Measurements from ENCODE around the gene RPS15. TPM values are rescaled to one million over a fixed set of nuclear protein-coding genes. Genes with fewer than 3 reads are reported as not detected.

RPS15 gene
- total and polyA plus RNA-seq, 10 of the 15 experiments (the other 5 are each of a cell fraction or from before 2014, with no cell fraction given): 559 to 3,158 (median 1,413) TPM

DNA sequence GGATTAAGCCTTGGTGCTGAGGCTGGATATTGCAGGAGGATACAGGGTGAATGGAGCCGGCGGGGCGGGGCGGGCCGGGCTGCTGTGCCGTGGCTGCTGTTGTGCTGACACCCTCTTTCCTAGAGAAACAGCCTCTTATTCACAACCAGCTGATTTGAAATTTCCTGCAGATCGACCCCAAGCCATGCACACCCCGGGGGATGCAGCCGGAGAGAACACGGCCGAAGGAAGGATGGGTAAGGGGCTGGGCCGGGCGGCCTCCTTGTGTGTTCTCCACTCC, 19.8 kb upstream of the RPS15 start (continued):
- TF ChIP-seq, protein P1, sequence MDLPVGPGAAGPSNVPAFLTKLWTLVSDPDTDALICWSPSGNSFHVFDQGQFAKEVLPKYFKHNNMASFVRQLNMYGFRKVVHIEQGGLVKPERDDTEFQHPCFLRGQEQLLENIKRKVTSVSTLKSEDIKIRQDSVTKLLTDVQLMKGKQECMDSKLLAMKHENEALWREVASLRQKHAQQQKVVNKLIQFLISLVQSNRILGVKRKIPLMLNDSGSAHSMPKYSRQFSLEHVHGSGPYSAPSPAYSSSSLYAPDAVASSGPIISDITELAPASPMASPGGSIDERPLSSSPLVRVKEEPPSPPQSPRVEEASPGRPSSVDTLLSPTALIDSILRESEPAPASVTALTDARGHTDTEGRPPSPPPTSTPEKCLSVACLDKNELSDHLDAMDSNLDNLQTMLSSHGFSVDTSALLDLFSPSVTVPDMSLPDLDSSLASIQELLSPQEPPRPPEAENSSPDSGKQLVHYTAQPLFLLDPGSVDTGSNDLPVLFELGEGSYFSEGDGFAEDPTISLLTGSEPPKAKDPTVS (IDR thresholded peaks at IDR 0.05; ENCODE audit: low read depth, low read length): no peak
- TF ChIP-seq, protein P2, sequence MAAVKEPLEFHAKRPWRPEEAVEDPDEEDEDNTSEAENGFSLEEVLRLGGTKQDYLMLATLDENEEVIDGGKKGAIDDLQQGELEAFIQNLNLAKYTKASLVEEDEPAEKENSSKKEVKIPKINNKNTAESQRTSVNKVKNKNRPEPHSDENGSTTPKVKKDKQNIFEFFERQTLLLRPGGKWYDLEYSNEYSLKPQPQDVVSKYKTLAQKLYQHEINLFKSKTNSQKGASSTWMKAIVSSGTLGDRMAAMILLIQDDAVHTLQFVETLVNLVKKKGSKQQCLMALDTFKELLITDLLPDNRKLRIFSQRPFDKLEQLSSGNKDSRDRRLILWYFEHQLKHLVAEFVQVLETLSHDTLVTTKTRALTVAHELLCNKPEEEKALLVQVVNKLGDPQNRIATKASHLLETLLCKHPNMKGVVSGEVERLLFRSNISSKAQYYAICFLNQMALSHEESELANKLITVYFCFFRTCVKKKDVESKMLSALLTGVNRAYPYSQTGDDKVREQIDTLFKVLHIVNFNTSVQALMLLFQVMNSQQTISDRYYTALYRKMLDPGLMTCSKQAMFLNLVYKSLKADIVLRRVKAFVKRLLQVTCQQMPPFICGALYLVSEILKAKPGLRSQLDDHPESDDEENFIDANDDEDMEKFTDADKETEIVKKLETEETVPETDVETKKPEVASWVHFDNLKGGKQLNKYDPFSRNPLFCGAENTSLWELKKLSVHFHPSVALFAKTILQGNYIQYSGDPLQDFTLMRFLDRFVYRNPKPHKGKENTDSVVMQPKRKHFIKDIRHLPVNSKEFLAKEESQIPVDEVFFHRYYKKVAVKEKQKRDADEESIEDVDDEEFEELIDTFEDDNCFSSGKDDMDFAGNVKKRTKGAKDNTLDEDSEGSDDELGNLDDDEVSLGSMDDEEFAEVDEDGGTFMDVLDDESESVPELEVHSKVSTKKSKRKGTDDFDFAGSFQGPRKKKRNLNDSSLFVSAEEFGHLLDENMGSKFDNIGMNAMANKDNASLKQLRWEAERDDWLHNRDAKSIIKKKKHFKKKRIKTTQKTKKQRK (IDR thresholded peaks at IDR 0.05; ENCODE audit: low read depth, low read length): no peak
- TF ChIP-seq BHLHE40 (IDR thresholded peaks at IDR 0.05; ENCODE audit: borderline replicate concordance in 1 of 2, low read depth in 2 of 2, low read length in 1 of 2) (no peak), JUNB (IDR thresholded peaks at IDR 0.05) (no peak), NFYA (IDR thresholded peaks at IDR 0.05; ENCODE audit: borderline replicate concordance, low read depth, low read length) (no peak), RELA (IDR thresholded peaks at IDR 0.05; ENCODE audit: borderline replicate concordance, partially characterized antibody) (no peak)

DNA sequence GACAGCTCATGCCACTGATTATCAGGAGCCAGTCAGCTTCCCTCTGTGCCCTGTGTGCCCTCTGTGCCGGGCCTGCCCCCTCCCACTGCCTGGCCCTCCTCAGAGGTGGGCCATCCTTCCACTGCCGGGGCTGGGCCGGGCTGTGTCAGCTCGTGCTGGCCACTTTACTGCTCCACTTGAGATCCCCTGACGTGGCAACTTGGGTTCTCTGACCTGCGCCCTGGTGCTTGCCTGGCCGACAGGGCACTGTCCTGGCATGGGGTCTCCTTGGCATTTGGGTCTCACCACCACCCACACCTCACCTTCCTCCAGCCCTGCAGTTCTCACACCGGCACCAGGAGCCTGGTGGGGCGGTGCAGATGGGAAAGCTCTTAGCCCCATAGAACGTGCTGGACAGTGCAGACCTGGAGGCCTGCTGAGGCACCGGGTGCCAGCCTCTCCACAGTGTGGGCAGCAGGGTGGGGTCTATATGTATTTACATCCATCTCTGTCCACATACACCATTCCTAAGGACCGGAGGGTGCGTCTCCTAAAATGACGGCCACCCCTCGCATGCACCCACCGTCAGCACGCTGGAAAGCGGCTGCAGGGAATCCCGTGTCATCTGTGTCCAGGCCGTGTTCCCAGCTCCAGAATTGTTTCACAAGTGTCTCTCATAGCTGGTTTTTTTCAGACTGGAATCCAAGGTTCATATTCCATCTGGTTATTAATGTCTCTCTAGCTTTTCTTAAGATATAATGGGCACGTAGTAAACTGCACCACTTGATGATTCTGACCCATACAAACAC, 19.1 kb upstream of the RPS15 start:
- Histone ChIP-seq H3K4me3 (no peak overlapping the region), H3K79me2 (ENCODE audit: control insufficient read depth, insufficient read depth, low read length) (peaks cover 39% of the 10 kb centered on the region), H3K9ac (ENCODE audit: control insufficient read depth, insufficient read depth, low read length) (no peak overlapping the region), H3K27me3 (replicated peaks in 1 of 2; ENCODE audit: control insufficient read depth in 2 of 2, insufficient read depth in 2 of 2, low read length in 1 of 2) (no peaks in the 10 kb centered on the region), H3K27ac (ENCODE audit: control insufficient read depth, insufficient read depth) (no peak overlapping the region), H4K20me1 (ENCODE audit: control insufficient read depth, insufficient read depth) (peaks cover 9% of the 10 kb centered on the region), H3K4me2 (ENCODE audit: control insufficient read depth, insufficient read depth) (no peak overlapping the region), H3K4me1 (ENCODE audit: control insufficient read depth, insufficient read depth, low read length) (peaks cover 6% of the 10 kb centered on the region), H3K9me3 (replicated peaks; ENCODE audit: control insufficient read depth, insufficient read depth, low read length) (no peaks in the 10 kb centered on the region), H2AFZ (ENCODE audit: control insufficient read depth, low read depth, low read length) (no peak overlapping the region), H3K36me3 (ENCODE audit: control insufficient read depth in 2 of 2, insufficient read depth in 2 of 2, low read length in 1 of 2) (peaks cover 23 to 50% of the 10 kb centered on the region in 2 experiments; a peak in 3 of 4 replicates)
- SMC1A ChIA-PET (ENCODE audit: uncharacterized antibody, unreplicated experiment): interaction anchor here (0.6 kb wide), 1 partner anchor 14 kb away, joined by 3 read pairs; no protein-coding TSS in a partner anchor
- BruUV-seq (replicated peaks): no TSS peak
- intact Hi-C loops (cut with micrococcal nuclease; ENCODE audit: unreplicated experiment) (no loop called here), in situ Hi-C loops (cut with MboI) (no loop called here)
- no peak for TF ChIP-seq CREB1 (IDR thresholded peaks at IDR 0.05; ENCODE audit: low read depth)
- no peak for TF ChIP-seq EGR1 (IDR thresholded peaks at IDR 0.05; ENCODE audit: borderline replicate concordance in 1 of 2, low read depth in 2 of 2, low read length in 2 of 2)
- no peak for TF ChIP-seq STAT1 (conservative IDR thresholded peaks at IDR 0.05)
- TF ChIP-seq ZNF384 (IDR thresholded peaks at IDR 0.05; ENCODE audit: borderline replicate concordance, low read depth, low read length): no peak
- FAIRE-seq (no peak), DNase-seq (ENCODE audit: low read depth, low spot score) (no peak), ATAC-seq (no peak)
- RAD21 ChIA-PET (ENCODE audit: unreplicated experiment): no interaction called here
- CTCF ChIA-PET: no interaction called here
- POLR2A ChIA-PET: no interaction called here
- WGBS (ENCODE audit: insufficient coverage, insufficient replicate concordance, low lambda C conversion rate, missing lambda C conversion rate): 94% methylated on average over 21 of the region's 21 CpGs
